Endothelial cell of umbilical vein (primary cell): ENCODE measurements around the gene SH3PXD2A. TPM values are rescaled to one million over a fixed set of nuclear protein-coding genes. Genes with fewer than 3 reads are reported as not detected.

Source experiments
- BruUV-seq: library from RNA; stranded (reverse); fragments of 400-500 nt; replicated peaks from 2 replicates; lab custom pipeline; 2021; lab: Mats Ljungman, UMichigan
- CTCF ChIA-PET: fragments of 300-600, 350-600 bp; sonication (Branson Sonifier 250); formaldehyde crosslinking; loops from one replicate; lab custom pipeline; 2021; ENCODE audit warnings: antibody characterized with exemption, inconsistent platforms; lab: Charles Lee
- POLR2A ChIA-PET: fragments of 300-600, 350-600 bp; sonication (Branson Sonifier 250); formaldehyde crosslinking; loops from one replicate; lab custom pipeline; 2021; ENCODE audit warnings: antibody characterized with exemption, inconsistent platforms; lab: Charles Lee
- DNase-seq: peaks from one replicate; pipeline ENCODE4 v3.0.0-alpha.2; 2011; ENCODE audit warnings: low read depth, low spot score
- FAIRE-seq: peaks from 2 replicates; lab custom pipeline; 2011; peaks lifted over from hg19 to GRCh38; lab: Jason Lieb, UNC
- H2AFZ ChIP-seq: 2 replicates; pipeline ENCODE4 v1.6.0; 2012; ENCODE audit warnings: low read depth, low read length, control low read depth, inconsistent platforms
- H3K27ac ChIP-seq: 2 replicates; pipeline ENCODE4 v1.5.1; 2011; ENCODE audit warnings: low read depth, mild to moderate bottlenecking, control low read depth, low read length, moderate library complexity; ENCODE audit not compliant: insufficient read depth
- H3K27me3 ChIP-seq, 2 experiments: 2 replicates each; pipeline versions ENCODE4 v1.6.0 to v1.6.1; 2011; ENCODE audit warnings: low read length in 2 of 2, mixed read lengths in 1 of 2; ENCODE audit not compliant: control insufficient read depth in 2 of 2, insufficient read depth in 2 of 2
- H3K36me3 ChIP-seq, 2 experiments: 2 replicates in 1 of 2; 3 replicates in 1 of 2; pipeline ENCODE4 v1.5.1; 2011; ENCODE audit warnings: low read length in 2 of 2, mild to moderate bottlenecking in 1 of 2, moderate library complexity in 1 of 2; ENCODE audit not compliant: control insufficient read depth in 2 of 2, insufficient read depth in 2 of 2; ENCODE audit errors: extremely low read depth in 1 of 2
- H3K4me1 ChIP-seq: 3 replicates; pipeline ENCODE4 v1.5.1; 2011; ENCODE audit warnings: mild to moderate bottlenecking, low read length; ENCODE audit not compliant: control insufficient read depth, insufficient read depth; ENCODE audit errors: extremely low read depth
- H3K4me2 ChIP-seq: 2 replicates; pipeline ENCODE4 v1.6.1; 2011; ENCODE audit warnings: low read length, control low read depth, mixed read lengths; ENCODE audit not compliant: insufficient read depth
- H3K4me3 ChIP-seq, 3 experiments: fragments of 200-600 bp in 1 of 3; sonication (generic), shearing (Covaris generic) in 1 of 3; replicated peaks in 1 of 3; 2 replicates each; pipeline ENCODE4 v1.5.1; 2011 to 2016; ENCODE audit warnings: control low read depth in 3 of 3, low read length in 3 of 3, mild to moderate bottlenecking in 2 of 3, inconsistent platforms in 1 of 3, low read depth in 1 of 3, moderate library complexity in 1 of 3; ENCODE audit not compliant: insufficient read depth in 1 of 3
- H3K79me2 ChIP-seq: 2 replicates; pipeline ENCODE4 v1.6.0; 2012; ENCODE audit warnings: low read length, inconsistent platforms; ENCODE audit not compliant: control insufficient read depth, insufficient read depth
- H3K9ac ChIP-seq: replicated peaks from 2 replicates; pipeline ENCODE3; 2011; ENCODE audit warnings: low read length, control low read depth; ENCODE audit not compliant: insufficient read depth; ENCODE audit errors: extremely low read depth
- H3K9me1 ChIP-seq: replicated peaks from 3 replicates; pipeline ENCODE4 v1.6.0; 2011; ENCODE audit warnings: mild to moderate bottlenecking, low read length; ENCODE audit not compliant: control insufficient read depth, insufficient read depth; ENCODE audit errors: extremely low read depth
- H3K9me3 ChIP-seq: replicated peaks from 2 replicates; pipeline ENCODE4 v1.5.1; 2012; ENCODE audit warnings: low read length, inconsistent platforms; ENCODE audit not compliant: control insufficient read depth, insufficient read depth
- H4K20me1 ChIP-seq: replicated peaks from 2 replicates; pipeline ENCODE3; 2011; ENCODE audit warnings: mild to moderate bottlenecking, low read length; ENCODE audit not compliant: control insufficient read depth, insufficient read depth; ENCODE audit errors: extremely low read depth
- CTCF ChIP-seq, 2 donors: IDR thresholded peaks; 1 replicate in 1 of 2; 2 replicates in 1 of 2; pipeline ENCODE4 v1.5.1; 2011; ENCODE audit warnings: low read length in 2 of 2, mild to moderate bottlenecking in 2 of 2, moderate library complexity in 2 of 2, control low read depth in 1 of 2, inconsistent platforms in 1 of 2, low read depth in 1 of 2; ENCODE audit not compliant: insufficient read depth in 1 of 2; ENCODE audit errors: extremely low read depth in 1 of 2
- EZH2 ChIP-seq: IDR thresholded peaks from 2 replicates; pipeline ENCODE4 v1.6.1; 2012; ENCODE audit warnings: borderline replicate concordance, low read depth, mild to moderate bottlenecking, moderate library complexity, low read length, inconsistent platforms; ENCODE audit not compliant: severe bottlenecking
- FOS ChIP-seq: IDR thresholded peaks from 2 replicates; pipeline ENCODE4 v1.6.1; 2011; ENCODE audit warnings: mild to moderate bottlenecking, low read length, moderate library complexity, borderline replicate concordance; ENCODE audit not compliant: insufficient read depth
- GATA2 ChIP-seq: IDR thresholded peaks from 2 replicates; pipeline ENCODE4 v1.7.0; 2011; ENCODE audit warnings: low read depth, mild to moderate bottlenecking, moderate library complexity, mixed read lengths, low read length; ENCODE audit not compliant: insufficient read length, insufficient read depth
- JUN ChIP-seq: IDR thresholded peaks from 2 replicates; pipeline ENCODE4 v1.6.1; 2011; ENCODE audit warnings: borderline replicate concordance, low read depth; ENCODE audit not compliant: insufficient read length, insufficient read depth
- MAX ChIP-seq: IDR thresholded peaks from 2 replicates; pipeline ENCODE4 v1.6.1; 2011; ENCODE audit not compliant: insufficient read depth, insufficient read length
- MYC ChIP-seq: IDR thresholded peaks from one replicate; pipeline ENCODE4 v1.6.1; 2011; ENCODE audit warnings: mild to moderate bottlenecking, low read depth, low read length
- POLR2A ChIP-seq: IDR thresholded peaks from 2 replicates; pipeline ENCODE4 v1.6.1; 2012; ENCODE audit warnings: low read depth, mild to moderate bottlenecking, control low read depth, low read length
- POLR2AphosphoS5 ChIP-seq: IDR thresholded peaks from 2 replicates; pipeline ENCODE4 v1.6.1; 2012; ENCODE audit warnings: low read depth, mild to moderate bottlenecking, control low read depth, low read length, moderate library complexity; ENCODE audit not compliant: insufficient read depth
- dilution Hi-C: fragments of 300-500 bp; cut with MboI; formaldehyde crosslinking; loops from one replicate; pipeline ENCODE4 v1.15.0; 2019; ENCODE audit warnings: low sequenced_read_pairs; ENCODE audit not compliant: extremely low pct_ligation_motif_present
- intact Hi-C: fragments of 100-400 bp; cut with micrococcal nuclease; formaldehyde crosslinking; loops from one replicate; pipeline ENCODE4 v1.10.0; 2022
- polyA plus RNA-seq, 4 experiments: library from polyadenylated mRNA; depleted of rRNA in 3 of 4; stranded (reverse) in 3 of 4; unstranded in 1 of 4; fragments of >200 nt; gene quantifications; 2 replicates each; pipeline versions ENCODE4 v1.2.1 to v1.2.3, GENCODE V29; 2011 to 2012; ENCODE audit warnings: missing spikeins in 1 of 4
- total RNA-seq: library from RNA; stranded (reverse); gene quantifications from 2 replicates; pipeline ENCODE4 v1.2.3, GENCODE V29; 2021

Gene SH3PXD2A
- total and polyA plus RNA-seq, 2 donors (not counting 3 experiments of a cell fraction or from before 2014, with no cell fraction given) = 1.4 to 5.1 TPM

GRCh38 chr10:103590744-103591291 is 264.6 kb downstream of the SH3PXD2A start:
- POLR2A ChIA-PET = no interaction called here
- TF ChIP-seq POLR2A (no peak), GATA2 (no peak), FOS (no peak), CTCF (IDR thresholded peaks at IDR 0.05; ENCODE audit: extremely low read depth in 1 of 2, insufficient read depth in 1 of 2, low read depth in 1 of 2, low read length in 2 of 2) (no peak)
- H3K36me3 ChIP-seq = no peaks in the 10 kb centered on the region
- DNase-seq (no peak), FAIRE-seq (no peak)
- no peak overlapping the region for H3K4me3 ChIP-seq
- no peaks in the 10 kb centered on the region for H3K79me2 ChIP-seq
- H3K9me3 ChIP-seq = no peaks in the 10 kb centered on the region
- no peaks in the 10 kb centered on the region for H3K9me1 ChIP-seq
- dilution Hi-C loops (no loop called here), intact Hi-C loops (loop anchor here (5.0 kb wide), 1 partner anchor 109 kb away; no protein-coding TSS in a partner anchor)
- CTCF ChIA-PET = interaction anchor here (1.2 to 2.7 kb wide), 5 partner anchors 11 to 122 kb away, joined by 3 to 13 read pairs (median 6); no protein-coding TSS in a partner anchor
- H2AFZ ChIP-seq = no peak overlapping the region
- no TSS peak for BruUV-seq
- no peaks in the 10 kb centered on the region for H3K4me1 ChIP-seq
- no peak overlapping the region for H3K9ac ChIP-seq
- no peak overlapping the region for H3K4me2 ChIP-seq
- H3K27me3 ChIP-seq = peaks cover 2% of the 10 kb centered on the region in 2 experiments
- H4K20me1 ChIP-seq = no peaks in the 10 kb centered on the region
- H3K27ac ChIP-seq = no peak overlapping the region

- no peak overlapping the region for H3K4me3 ChIP-seq
- no peaks in the 10 kb centered on the region for H3K9me1 ChIP-seq
- no peak overlapping the region for H3K27ac ChIP-seq
- intact Hi-C loops = loop anchor here (5.0 kb wide), 1 partner anchor 108 kb away; no protein-coding TSS in a partner anchor
- dilution Hi-C loops = no loop called here
- H3K4me2 ChIP-seq = no peak overlapping the region
- H3K9ac ChIP-seq = no peak overlapping the region
- no peaks in the 10 kb centered on the region for H4K20me1 ChIP-seq
- H3K27me3 ChIP-seq = peaks cover 2 to 5% of the 10 kb centered on the region in 2 experiments
- H2AFZ ChIP-seq = no peak overlapping the region
- BruUV-seq = no TSS peak
- TF ChIP-seq POLR2A = no peak
- no peak for TF ChIP-seq JUN
- TF ChIP-seq FOS = no peak
- no peak for TF ChIP-seq MYC
- TF ChIP-seq EZH2 = no peak
- TF ChIP-seq MAX = no peak
- no peak for TF ChIP-seq POLR2AphosphoS5
- ChIA-PET CTCF (interaction anchor here (1.2 to 1.9 kb wide), 5 partner anchors 8 to 122 kb away, joined by 3 to 11 read pairs (median 6); no protein-coding TSS in a partner anchor), POLR2A (no interaction called here)
- no peaks in the 10 kb centered on the region for H3K36me3 ChIP-seq
- H3K4me1 ChIP-seq = no peaks in the 10 kb centered on the region
- no peak for FAIRE-seq
- no peaks in the 10 kb centered on the region for H3K9me3 ChIP-seq
- no peaks in the 10 kb centered on the region for H3K79me2 ChIP-seq
- DNase-seq = no peak
These were observed 265.3 kb downstream of the SH3PXD2A start for GRCh38 chr10:103590060-103590459.
